Esophagus muscularis mucosa (tissue), 3 donors: ENCODE measurements around the gene ODAD4.

Experiments
- CTCF ChIP-seq, 3 experiments: fragments of 200-600 bp in 2 of 3; fragments of 450-650 bp in 1 of 3; sonication (generic) in 2 of 3; IDR thresholded peaks; one replicate each; pipeline ENCODE4 v1.5.1; 2017 to 2019; ENCODE audit warnings: antibody characterized with exemption in 3 of 3, mild to moderate bottlenecking in 2 of 3, moderate library complexity in 1 of 3
- POLR2A ChIP-seq: fragments of 450-650 bp; IDR thresholded peaks from one replicate; pipeline ENCODE4 v1.6.1; 2017; ENCODE audit warnings: antibody characterized with exemption, moderate library complexity, mild to moderate bottlenecking, low read depth
- POLR2AphosphoS5 ChIP-seq, 2 donors: sonication (generic); formaldehyde crosslinking; IDR thresholded peaks; one replicate each; pipeline ENCODE4 v1.6.1; 2017; ENCODE audit warnings: antibody characterized with exemption in 2 of 2

- TF ChIP-seq CTCF (IDR thresholded peaks at IDR 0.05) (no peak), POLR2AphosphoS5 (IDR thresholded peaks at IDR 0.05) (no peak), POLR2A (no peak)
These were observed 35.5 kb downstream of the ODAD4 start for GRCh38 chr17:41965694-41966462.
